ACC112 (cell line): Measurements from ENCODE around the gene IPCEF1.

Source experiments
- H2AFZ ChIP-seq: fragments of 200-600 bp; sonication (generic); one replicate; pipeline ENCODE4 v1.6.0; 2017; ENCODE audit warnings: antibody characterized with exemption, low read length; ENCODE audit not compliant: unreplicated experiment
- H3K27ac ChIP-seq: fragments of 200-600 bp; sonication (generic); 2 replicates; pipeline ENCODE4 v1.5.1; 2014; ENCODE audit warnings: low read depth, mild to moderate bottlenecking, antibody characterized with exemption, low read length, moderate library complexity
- H3K27me3 ChIP-seq: fragments of 200-600 bp; sonication (generic); 2 replicates; pipeline ENCODE4 v1.6.1; 2014; ENCODE audit warnings: mild to moderate bottlenecking, antibody characterized with exemption, low read length, moderate library complexity, mixed read lengths; ENCODE audit not compliant: insufficient read depth
- H3K36me3 ChIP-seq: fragments of 200-600 bp; sonication (generic); 2 replicates; pipeline ENCODE4 v1.6.1; 2016; ENCODE audit warnings: mild to moderate bottlenecking, antibody characterized with exemption, low read length, moderate library complexity, mixed read lengths; ENCODE audit not compliant: insufficient read depth
- H3K4me1 ChIP-seq: fragments of 200-600 bp; sonication (generic); one replicate; pipeline ENCODE4 v1.6.1; 2016; ENCODE audit warnings: low read length, mixed read lengths; ENCODE audit not compliant: insufficient read depth, unreplicated experiment, control insufficient read depth
- H3K4me3 ChIP-seq: fragments of 200-600 bp; sonication (generic); 2 replicates; pipeline ENCODE4 v1.5.1; 2014; ENCODE audit warnings: mild to moderate bottlenecking, low read depth, low read length
- H3K79me2 ChIP-seq: fragments of 200-600 bp; sonication (generic); one replicate; pipeline ENCODE4 v1.6.0; 2016; ENCODE audit warnings: low read length; ENCODE audit not compliant: control insufficient read depth, unreplicated experiment, insufficient read depth

The IPCEF1 gene

GRCh38 chr6:154297210-154297609, 59.4 kb downstream of the IPCEF1 start:
- Histone ChIP-seq H3K36me3 (no peaks in the 10 kb centered on the region), H3K79me2 (no peaks in the 10 kb centered on the region), H3K4me3 (no peak overlapping the region), H3K27ac (no peak overlapping the region), H3K4me1 (peaks cover 24% of the 10 kb centered on the region), H3K27me3 (no peaks in the 10 kb centered on the region), H2AFZ (no peak overlapping the region)

GRCh38 chr6:154295733-154296132, 60.9 kb downstream of the IPCEF1 start:
- Histone ChIP-seq H3K4me3 (no peak overlapping the region), H3K79me2 (no peaks in the 10 kb centered on the region), H3K4me1 (peaks cover 27% of the 10 kb centered on the region), H3K27ac (no peak overlapping the region), H3K36me3 (no peaks in the 10 kb centered on the region), H2AFZ (no peak overlapping the region), H3K27me3 (no peaks in the 10 kb centered on the region)

- Histone ChIP-seq H3K4me1 (peaks cover 21% of the 10 kb centered on the region), H2AFZ (peak overlapping the region; percentile 93), H3K36me3 (no peaks in the 10 kb centered on the region), H3K4me3 (peak overlapping the region; percentile 52), H3K79me2 (no peaks in the 10 kb centered on the region), H3K27ac (peak overlapping the region; percentile 65), H3K27me3 (no peaks in the 10 kb centered on the region)
These were observed 63.6 kb downstream of the IPCEF1 start for GRCh38 chr6:154292855-154293519.

GRCh38 chr6:154292066-154292465, 64.5 kb downstream of the IPCEF1 start:
- H3K36me3 ChIP-seq: no peaks in the 10 kb centered on the region
- no peak overlapping the region for H3K4me3 ChIP-seq
- no peaks in the 10 kb centered on the region for H3K27me3 ChIP-seq
- H2AFZ ChIP-seq: no peak overlapping the region
- no peaks in the 10 kb centered on the region for H3K79me2 ChIP-seq
- peak overlapping the region; percentile 65 for H3K27ac ChIP-seq
- H3K4me1 ChIP-seq: peaks cover 16% of the 10 kb centered on the region

- no peaks in the 10 kb centered on the region for H3K27me3 ChIP-seq
- no peaks in the 10 kb centered on the region for H3K79me2 ChIP-seq
- peaks cover 16% of the 10 kb centered on the region for H3K4me1 ChIP-seq
- no peak overlapping the region for H3K4me3 ChIP-seq
- H2AFZ ChIP-seq: no peak overlapping the region
- H3K36me3 ChIP-seq: no peaks in the 10 kb centered on the region
- no peak overlapping the region for H3K27ac ChIP-seq
These were observed 66.6 kb downstream of the IPCEF1 start for GRCh38 chr6:154289818-154290508.

- Histone ChIP-seq H3K36me3 (no peaks in the 10 kb centered on the region), H3K27ac (no peak overlapping the region), H3K4me3 (no peak overlapping the region), H3K27me3 (no peaks in the 10 kb centered on the region), H3K4me1 (no peaks in the 10 kb centered on the region), H2AFZ (no peak overlapping the region), H3K79me2 (no peaks in the 10 kb centered on the region)
These were observed 70.8 kb downstream of the IPCEF1 start for GRCh38 chr6:154285826-154286225.

- Histone ChIP-seq H3K4me3 (no peak overlapping the region), H3K4me1 (no peaks in the 10 kb centered on the region), H3K27ac (no peak overlapping the region), H3K36me3 (no peaks in the 10 kb centered on the region), H3K79me2 (no peaks in the 10 kb centered on the region), H2AFZ (no peak overlapping the region), H3K27me3 (no peaks in the 10 kb centered on the region)
These were observed 72.2 kb downstream of the IPCEF1 start for GRCh38 chr6:154284313-154284853.

- no peaks in the 10 kb centered on the region for H3K79me2 ChIP-seq
These were observed 76.1 kb downstream of the IPCEF1 start for GRCh38 chr6:154280521-154280920.

GRCh38 chr6:154277629-154278017, 79.0 kb downstream of the IPCEF1 start:
- peak overlapping the region; percentile 91 for H2AFZ ChIP-seq
- H3K79me2 ChIP-seq: no peaks in the 10 kb centered on the region
- no peak overlapping the region for H3K27ac ChIP-seq
- peak overlapping the region; percentile 64 for H3K4me3 ChIP-seq
- H3K4me1 ChIP-seq: no peaks in the 10 kb centered on the region
- no peaks in the 10 kb centered on the region for H3K27me3 ChIP-seq
- no peaks in the 10 kb centered on the region for H3K36me3 ChIP-seq

More at GRCh38 chr6:154280521-154280920, 76.1 kb downstream of the IPCEF1 start:
- H3K4me1 ChIP-seq: no peaks in the 10 kb centered on the region
- no peak overlapping the region for H3K27ac ChIP-seq
- no peak overlapping the region for H3K4me3 ChIP-seq
- no peak overlapping the region for H2AFZ ChIP-seq
- H3K36me3 ChIP-seq: no peaks in the 10 kb centered on the region
- no peaks in the 10 kb centered on the region for H3K27me3 ChIP-seq

- H3K79me2 ChIP-seq: no peaks in the 10 kb centered on the region
- H3K4me3 ChIP-seq: peak overlapping the region; percentile 64
- no peaks in the 10 kb centered on the region; the same call in 1 of the 2 replicates for H3K27me3 ChIP-seq
- no peaks in the 10 kb centered on the region for H3K4me1 ChIP-seq
- H2AFZ ChIP-seq: peak overlapping the region; percentile 91
- no peaks in the 10 kb centered on the region for H3K36me3 ChIP-seq
- no peak overlapping the region for H3K27ac ChIP-seq
These were observed 79.6 kb downstream of the IPCEF1 start for GRCh38 chr6:154276810-154277628.
